Activated T-cell treated with anti-CD3 and anti-CD28 coated beads for 48 hours (primary cell): ENCODE data around the gene DESI1.
"Not testable (repeated sequence)": the region's sequence is repeated elsewhere in the genome, so short reads cannot be mapped to it uniquely, and the experiment has no call there.

Experiments
- DNase-seq: peaks from one replicate; pipeline ENCODE4 v3.0.0-alpha.2; 2020; ENCODE audit warnings: low read depth

The DESI1 gene

GRCh38 chr22:41620589-41621098 is at the start of gene DESI1:
TSS of gene DESI1 (minus strand) at chr22:41621043. CDS start at chr22:41620839, 204 bp downstream.
- no peak for DNase-seq

- DNase-seq: no peak
Measured at GRCh38 chr22:41668971-41669911, 48.4 kb upstream of the DESI1 start.

- no peak for DNase-seq
Measured at GRCh38 chr22:41664951-41665350, 44.1 kb upstream of the DESI1 start.

GRCh38 chr22:41664490-41664889 is 43.6 kb upstream of the DESI1 start:
- no peak for DNase-seq

GRCh38 chr22:41663594-41663993 is 42.8 kb upstream of the DESI1 start:
- not testable (repeated sequence) for DNase-seq

- no peak for DNase-seq
Measured at GRCh38 chr22:41661713-41662112, 40.9 kb upstream of the DESI1 start.

GRCh38 chr22:41661088-41661487 is 40.2 kb upstream of the DESI1 start:
- no peak for DNase-seq

GRCh38 chr22:41660416-41660815 is 39.6 kb upstream of the DESI1 start:
- DNase-seq: no peak

GRCh38 chr22:41659941-41660340 is 39.1 kb upstream of the DESI1 start:
- no peak for DNase-seq

GRCh38 chr22:41658869-41659268 is 38.0 kb upstream of the DESI1 start:
- DNase-seq: no peak

- no peak for DNase-seq
Measured at GRCh38 chr22:41657709-41658108, 36.9 kb upstream of the DESI1 start.

- DNase-seq: no peak
Measured at GRCh38 chr22:41656556-41656955, 35.7 kb upstream of the DESI1 start.

GRCh38 chr22:41654322-41654721 is 33.5 kb upstream of the DESI1 start:
- DNase-seq: no peak

GRCh38 chr22:41650821-41651220 is 30.0 kb upstream of the DESI1 start:
- DNase-seq: no peak

GRCh38 chr22:41650229-41650628 is 29.4 kb upstream of the DESI1 start:
- no peak for DNase-seq

- DNase-seq: no peak
Measured at GRCh38 chr22:41648432-41648831, 27.6 kb upstream of the DESI1 start.

- no peak for DNase-seq
Measured at GRCh38 chr22:41647771-41648170, 26.9 kb upstream of the DESI1 start.

- DNase-seq: no peak
Measured at GRCh38 chr22:41642331-41643110, 21.7 kb upstream of the DESI1 start.

- DNase-seq: no peak
Measured at GRCh38 chr22:41641854-41642253, 21.0 kb upstream of the DESI1 start.

- no peak for DNase-seq
Measured at GRCh38 chr22:41638748-41639147, 17.9 kb upstream of the DESI1 start.

- no peak for DNase-seq
Measured at GRCh38 chr22:41638124-41638523, 17.3 kb upstream of the DESI1 start.

- not testable (repeated sequence) for DNase-seq
Measured at GRCh38 chr22:41637623-41638022, 16.8 kb upstream of the DESI1 start.

- no peak for DNase-seq
Measured at GRCh38 chr22:41636467-41636866, 15.6 kb upstream of the DESI1 start.
